ENCODE results near the gene AAGAB. TPM values are rescaled to one million over a fixed set of nuclear protein-coding genes. Genes with fewer than 3 reads are reported as not detected.

AAGAB gene
- total RNA-seq, 4 donors from 2014 or later, result 17.3 to 25.9 (median 21.6) TPM

- no peak for TF ChIP-seq CTCF (IDR thresholded peaks at IDR 0.05; ENCODE audit: low read depth)
Measured at GRCh38 chr15:67248011-67248505, 6.4 kb downstream of the AAGAB start.

GRCh38 chr15:67244971-67245478 is 9.4 kb downstream of the AAGAB start:
- no peak for TF ChIP-seq CTCF (IDR thresholded peaks at IDR 0.05; ENCODE audit: low read depth)

GRCh38 chr15:67242708-67243111 is 11.8 kb downstream of the AAGAB start:
- TF ChIP-seq CTCF (IDR thresholded peaks at IDR 0.05; ENCODE audit: low read depth), result no peak

- TF ChIP-seq CTCF (IDR thresholded peaks at IDR 0.05; ENCODE audit: low read depth), result no peak
Measured at GRCh38 chr15:67241132-67241855, 13.2 kb downstream of the AAGAB start.

GRCh38 chr15:67240235-67241131 is 14.0 kb downstream of the AAGAB start:
- no peak for TF ChIP-seq CTCF (IDR thresholded peaks at IDR 0.05; ENCODE audit: low read depth)

GRCh38 chr15:67232591-67232990 is 21.9 kb downstream of the AAGAB start:
- TF ChIP-seq CTCF (IDR thresholded peaks at IDR 0.05; ENCODE audit: low read depth), result no peak

GRCh38 chr15:67230504-67230903 is 24.0 kb downstream of the AAGAB start:
- TF ChIP-seq CTCF (IDR thresholded peaks at IDR 0.05; ENCODE audit: low read depth), result no peak

Data from subcutaneous adipose tissue (tissue), 4 donors.